ENCODE results near the gene DNAH10.

DNAH10 gene

DNA sequence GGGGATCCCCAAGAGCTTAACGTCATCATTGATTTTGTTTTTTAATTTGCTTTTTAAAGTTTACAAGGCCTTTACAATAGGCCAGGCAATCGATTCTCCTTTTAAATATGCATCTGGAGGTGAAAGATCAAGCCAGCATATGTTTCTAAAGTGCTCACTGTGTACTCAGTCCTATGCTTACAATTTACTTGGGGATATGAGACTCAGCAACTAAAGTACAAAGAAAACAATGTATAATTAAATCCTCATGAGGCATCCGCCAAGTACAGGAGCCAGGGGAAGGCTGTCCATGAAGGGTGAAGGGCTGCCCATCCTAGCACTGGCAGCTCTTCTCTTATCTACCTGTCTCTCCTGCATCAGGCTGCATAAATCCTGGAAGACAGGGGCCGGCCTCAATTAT lies 198.8 kb downstream of the DNAH10 start:
- Histone ChIP-seq H3K4me3 (ENCODE audit: low read depth, low read length) (no peak overlapping the region), H3K27me3 (ENCODE audit: control insufficient read depth, insufficient read depth, low read length) (peaks cover 92% of the 10 kb centered on the region), H3K9ac (ENCODE audit: low read depth, low read length) (no peak overlapping the region), H3K9me3 (ENCODE audit: control insufficient read depth, insufficient read depth, low read length) (no peaks in the 10 kb centered on the region), H3K36me3 (ENCODE audit: control insufficient read depth, insufficient read depth, low read length) (no peaks in the 10 kb centered on the region), H3K27ac (ENCODE audit: low read depth, low read length) (no peak overlapping the region), H3K4me1 (ENCODE audit: control insufficient read depth, insufficient read depth, low read length) (no peaks in the 10 kb centered on the region)

DNA sequence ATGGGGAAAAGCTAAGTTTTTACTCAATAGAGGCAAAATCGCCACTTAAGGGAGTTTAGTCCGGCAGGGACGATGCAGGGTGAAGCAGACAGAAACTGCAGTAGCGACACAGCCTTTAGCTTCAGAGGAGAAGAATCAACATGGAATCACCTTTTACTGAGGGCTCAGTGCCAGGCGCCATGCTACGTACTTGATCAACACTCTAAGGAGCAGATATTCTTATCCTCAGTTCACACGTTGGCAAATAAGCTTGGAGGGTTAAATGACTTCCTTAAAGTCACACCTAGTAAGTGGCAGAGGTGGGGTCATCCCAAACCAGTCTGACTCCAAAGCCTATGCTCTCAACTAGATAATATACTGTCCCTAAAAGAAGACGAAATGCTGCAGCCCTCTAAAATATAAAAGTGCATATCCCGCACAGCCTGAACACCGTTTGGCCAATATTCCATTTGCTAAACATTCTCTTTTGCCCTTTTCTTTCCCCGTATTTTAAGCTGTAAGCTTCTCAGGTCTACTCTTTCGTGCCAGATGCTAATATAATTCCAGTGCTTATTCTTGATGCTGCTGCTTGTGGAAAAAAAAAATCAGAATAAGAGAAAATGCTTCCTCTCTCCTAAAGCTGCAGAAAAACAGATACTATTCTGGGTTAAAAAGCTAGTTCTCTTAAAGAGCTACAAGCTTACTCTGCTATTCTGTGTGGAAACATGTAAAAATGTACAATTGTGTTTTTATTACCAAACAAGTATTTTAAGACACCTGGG lies 199.7 kb downstream of the DNAH10 start:
- H3K4me1 ChIP-seq (ENCODE audit: control insufficient read depth, insufficient read depth, low read length): no peaks in the 10 kb centered on the region
- H3K27me3 ChIP-seq (ENCODE audit: control insufficient read depth, insufficient read depth, low read length): peaks cover 93% of the 10 kb centered on the region
- no peaks in the 10 kb centered on the region for H3K9me3 ChIP-seq (ENCODE audit: control insufficient read depth, insufficient read depth, low read length)
- no peak overlapping the region for H3K4me3 ChIP-seq (ENCODE audit: low read depth, low read length)
- H3K9ac ChIP-seq (ENCODE audit: low read depth, low read length): no peak overlapping the region
- no peak overlapping the region for H3K27ac ChIP-seq (ENCODE audit: low read depth, low read length)
- no peaks in the 10 kb centered on the region for H3K36me3 ChIP-seq (ENCODE audit: control insufficient read depth, insufficient read depth, low read length)

DNA sequence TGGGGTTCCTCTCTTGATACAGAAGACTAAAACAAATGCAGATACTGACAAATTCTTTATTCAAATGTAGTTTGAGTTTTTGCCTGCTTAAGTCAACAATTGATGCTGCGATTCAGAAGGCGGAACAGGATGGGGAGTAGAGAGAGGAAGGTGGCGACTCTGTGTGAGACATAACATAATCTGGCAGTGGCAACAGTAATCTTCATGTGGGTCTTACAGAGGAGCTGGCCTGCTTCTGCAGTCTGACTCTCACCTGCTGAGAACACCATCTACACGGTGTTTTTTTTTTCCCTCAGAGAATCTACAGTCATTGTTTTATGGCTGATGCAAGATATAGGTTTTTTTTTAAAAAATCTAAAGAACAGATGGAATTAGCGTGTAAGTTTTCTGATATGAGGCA lies 200.4 kb downstream of the DNAH10 start:
- no peak overlapping the region for H3K27ac ChIP-seq (ENCODE audit: low read depth, low read length)
- H3K9ac ChIP-seq (ENCODE audit: low read depth, low read length): no peak overlapping the region
- H3K4me3 ChIP-seq (ENCODE audit: low read depth, low read length): no peak overlapping the region
- H3K27me3 ChIP-seq (ENCODE audit: control insufficient read depth, insufficient read depth, low read length): peaks cover 93% of the 10 kb centered on the region
- no peaks in the 10 kb centered on the region for H3K9me3 ChIP-seq (ENCODE audit: control insufficient read depth, insufficient read depth, low read length)
- H3K4me1 ChIP-seq (ENCODE audit: control insufficient read depth, insufficient read depth, low read length): no peaks in the 10 kb centered on the region
- no peaks in the 10 kb centered on the region for H3K36me3 ChIP-seq (ENCODE audit: control insufficient read depth, insufficient read depth, low read length)

DNA sequence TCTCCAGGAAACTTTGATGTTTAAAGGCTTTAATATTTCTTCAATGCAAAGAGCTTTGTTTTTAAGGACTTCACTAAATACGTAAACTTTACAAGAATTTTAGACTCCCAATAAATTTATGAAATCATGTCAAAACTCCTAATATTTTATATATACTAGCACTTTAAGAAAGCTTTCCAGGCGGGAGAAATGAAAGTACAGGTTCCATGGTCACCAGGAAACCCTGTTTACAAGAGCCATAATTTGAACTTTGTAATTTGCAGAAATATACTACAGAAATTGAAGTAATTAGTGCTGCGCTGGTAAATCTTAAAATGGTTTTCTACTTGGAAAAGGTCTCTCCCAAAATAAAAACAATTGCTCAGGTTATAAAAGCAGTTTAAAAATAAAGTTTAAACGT lies 201.7 kb downstream of the DNAH10 start:
- no peak overlapping the region for H3K4me3 ChIP-seq (ENCODE audit: low read depth, low read length)
- peaks cover 99% of the 10 kb centered on the region for H3K27me3 ChIP-seq (ENCODE audit: control insufficient read depth, insufficient read depth, low read length)
- H3K9me3 ChIP-seq (ENCODE audit: control insufficient read depth, insufficient read depth, low read length): no peaks in the 10 kb centered on the region
- H3K4me1 ChIP-seq (ENCODE audit: control insufficient read depth, insufficient read depth, low read length): no peaks in the 10 kb centered on the region
- H3K36me3 ChIP-seq (ENCODE audit: control insufficient read depth, insufficient read depth, low read length): no peaks in the 10 kb centered on the region
- no peak overlapping the region for H3K9ac ChIP-seq (ENCODE audit: low read depth, low read length)
- no peak overlapping the region for H3K27ac ChIP-seq (ENCODE audit: low read depth, low read length)

DNA sequence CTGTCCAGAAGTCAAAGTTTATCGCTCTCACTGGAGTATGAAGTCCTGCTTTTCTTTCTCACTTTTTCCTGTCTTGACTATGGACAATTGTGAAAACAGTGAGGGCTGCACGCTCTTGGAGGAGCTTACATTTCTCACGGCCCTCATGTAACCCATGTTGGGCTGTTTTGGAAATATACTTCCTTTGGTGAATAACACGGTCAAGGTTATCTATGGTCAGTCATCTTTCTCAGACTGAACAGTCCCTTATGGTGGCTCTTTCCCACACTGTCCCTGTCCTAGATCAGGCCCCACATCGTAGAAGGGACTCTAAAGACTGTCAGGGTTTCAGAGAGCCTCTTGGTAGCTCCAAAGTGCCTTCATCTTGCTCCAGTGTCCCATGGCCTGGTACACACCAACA lies 203.3 kb downstream of the DNAH10 start:
- Histone ChIP-seq H3K36me3 (ENCODE audit: control insufficient read depth, insufficient read depth, low read length) (no peaks in the 10 kb centered on the region), H3K4me1 (ENCODE audit: control insufficient read depth, insufficient read depth, low read length) (no peaks in the 10 kb centered on the region), H3K9ac (ENCODE audit: low read depth, low read length) (no peak overlapping the region), H3K9me3 (ENCODE audit: control insufficient read depth, insufficient read depth, low read length) (no peaks in the 10 kb centered on the region), H3K27ac (ENCODE audit: low read depth, low read length) (no peak overlapping the region), H3K4me3 (ENCODE audit: low read depth, low read length) (no peak overlapping the region), H3K27me3 (ENCODE audit: control insufficient read depth, insufficient read depth, low read length) (peaks cover 100% of the 10 kb centered on the region)

DNA sequence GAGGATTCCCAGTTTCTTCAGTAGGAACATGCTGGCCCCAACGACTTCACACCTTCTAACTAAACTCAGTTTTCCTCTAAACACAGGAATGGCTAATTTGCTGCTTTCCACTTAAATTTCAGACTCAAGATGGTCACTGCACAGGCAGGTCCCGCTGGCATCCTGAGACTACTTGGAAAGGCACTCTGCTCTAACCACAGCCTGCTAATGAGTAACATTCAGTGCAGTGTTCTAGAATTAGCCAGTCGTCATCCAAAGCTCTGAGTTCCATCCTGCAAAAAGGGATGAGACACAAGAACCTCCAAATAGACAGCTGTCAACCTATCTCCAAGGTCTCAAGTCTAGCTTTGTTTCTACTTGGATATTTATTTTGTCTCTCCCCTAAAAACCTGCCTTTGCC lies 204.5 kb downstream of the DNAH10 start:
- H3K4me3 ChIP-seq (ENCODE audit: low read depth, low read length): no peak overlapping the region

DNA sequence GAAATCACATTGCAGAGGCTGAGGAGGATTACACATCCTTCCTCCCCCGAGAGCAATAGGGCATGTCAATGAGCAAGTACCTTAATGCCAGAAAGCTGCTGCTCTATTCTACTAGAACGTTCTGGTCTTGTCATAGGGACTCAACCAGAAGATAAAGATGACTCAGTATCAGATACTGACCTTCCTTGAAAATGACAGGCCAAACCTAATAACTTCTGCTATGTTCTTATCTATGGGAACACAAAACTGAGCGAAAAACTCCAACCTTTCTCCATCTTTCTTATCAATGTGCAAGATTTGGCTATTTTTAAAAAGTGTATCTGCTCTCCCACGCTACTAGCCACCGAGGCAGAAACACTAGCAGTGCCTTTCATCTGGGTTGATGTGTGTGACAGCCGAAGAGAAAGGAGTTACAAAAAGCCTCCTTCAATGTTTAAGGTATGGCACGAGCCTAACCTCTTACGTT lies 205.1 kb downstream of the DNAH10 start:
- Histone ChIP-seq H3K9ac (ENCODE audit: low read depth, low read length) (no peak overlapping the region), H3K4me3 (ENCODE audit: low read depth, low read length) (no peak overlapping the region), H3K36me3 (ENCODE audit: control insufficient read depth, insufficient read depth, low read length) (no peaks in the 10 kb centered on the region), H3K27me3 (ENCODE audit: control insufficient read depth, insufficient read depth, low read length) (peaks cover 95% of the 10 kb centered on the region), H3K27ac (ENCODE audit: low read depth, low read length) (no peak overlapping the region), H3K4me1 (ENCODE audit: control insufficient read depth, insufficient read depth, low read length) (0 out of 2 replicates have a peak, but pooled peaks cover 5% of the 10 kb centered on the region), H3K9me3 (ENCODE audit: control insufficient read depth, insufficient read depth, low read length) (no peaks in the 10 kb centered on the region)

More for the DNA sequence above, 204.5 kb downstream of the DNAH10 start:
- Histone ChIP-seq H3K9me3 (ENCODE audit: control insufficient read depth, insufficient read depth, low read length) (no peaks in the 10 kb centered on the region), H3K36me3 (ENCODE audit: control insufficient read depth, insufficient read depth, low read length) (no peaks in the 10 kb centered on the region), H3K27ac (ENCODE audit: low read depth, low read length) (no peak overlapping the region), H3K4me1 (ENCODE audit: control insufficient read depth, insufficient read depth, low read length) (0 out of 2 replicates have a peak, but pooled peaks cover 5% of the 10 kb centered on the region), H3K27me3 (ENCODE audit: control insufficient read depth, insufficient read depth, low read length) (peaks cover 100% of the 10 kb centered on the region), H3K9ac (ENCODE audit: low read depth, low read length) (no peak overlapping the region)

DNA sequence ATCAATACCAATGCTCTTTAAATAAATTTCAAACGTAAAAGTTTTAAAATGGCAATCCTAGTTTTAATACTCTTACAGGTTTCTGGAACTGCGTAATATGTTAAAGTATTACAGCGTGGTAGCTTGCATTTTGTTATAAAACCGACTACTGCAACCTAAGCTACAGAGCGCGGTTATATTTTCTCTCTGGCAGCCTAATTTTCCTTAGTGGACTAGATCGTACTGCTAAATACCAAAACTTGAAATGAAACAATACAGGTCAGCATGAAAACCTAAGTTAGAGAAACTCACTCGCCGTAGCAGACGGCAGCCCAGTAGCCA lies 209.3 kb downstream of the DNAH10 start:
- peaks cover 11% of the 10 kb centered on the region for H3K4me1 ChIP-seq (ENCODE audit: control insufficient read depth, insufficient read depth, low read length)
- H3K27me3 ChIP-seq (ENCODE audit: control insufficient read depth, insufficient read depth, low read length): peaks cover 80% of the 10 kb centered on the region
- no peak overlapping the region for H3K9ac ChIP-seq (ENCODE audit: low read depth, low read length)
- peak overlapping the region; percentile 5 for H3K27ac ChIP-seq (ENCODE audit: low read depth, low read length)
- H3K4me3 ChIP-seq (ENCODE audit: low read depth, low read length): peak overlapping the region; percentile 52
- H3K9me3 ChIP-seq (ENCODE audit: control insufficient read depth, insufficient read depth, low read length): no peaks in the 10 kb centered on the region
- H3K36me3 ChIP-seq (ENCODE audit: control insufficient read depth, insufficient read depth, low read length): 0 out of 2 replicates have a peak, but pooled peaks cover 4% of the 10 kb centered on the region

DNA sequence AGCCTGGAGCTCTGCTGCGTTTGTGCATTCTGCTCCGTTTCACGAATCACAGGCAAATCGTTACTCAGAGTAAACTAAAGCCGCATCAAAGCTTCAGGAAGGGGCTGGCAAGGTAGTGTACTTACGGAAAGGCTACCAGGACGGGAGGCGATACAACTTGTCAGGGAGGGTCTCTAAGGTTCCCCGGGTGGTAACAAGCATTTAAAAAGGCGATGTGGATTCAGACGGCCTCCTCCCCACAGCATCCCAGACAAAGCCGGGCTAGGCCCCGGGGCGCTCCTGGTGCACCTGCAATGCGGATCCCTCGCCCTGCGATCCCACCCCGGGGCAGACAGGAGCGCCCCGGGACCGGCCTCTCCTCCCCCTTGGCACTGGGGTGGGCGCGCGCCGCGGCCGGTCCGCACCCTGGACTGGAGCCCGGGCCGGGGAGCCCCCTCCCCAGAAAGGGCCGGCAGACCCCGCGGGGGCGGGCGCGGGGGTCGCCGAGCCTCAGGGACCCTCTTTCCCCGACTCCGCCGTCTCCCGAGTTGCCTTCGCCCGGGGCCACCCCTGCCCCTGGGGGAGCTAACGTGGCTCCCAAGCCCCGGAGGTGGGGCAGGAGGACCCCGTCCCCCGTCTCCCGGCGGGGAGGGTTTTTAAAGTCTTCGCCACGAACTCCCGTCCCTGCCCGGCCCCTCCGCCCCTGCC lies 209.8 kb downstream of the DNAH10 start:
- Histone ChIP-seq H3K36me3 (ENCODE audit: control insufficient read depth, insufficient read depth, low read length) (0 out of 2 replicates have a peak, but pooled peaks cover 4% of the 10 kb centered on the region), H3K9me3 (ENCODE audit: control insufficient read depth, insufficient read depth, low read length) (no peaks in the 10 kb centered on the region), H3K27me3 (ENCODE audit: control insufficient read depth, insufficient read depth, low read length) (peaks cover 76% of the 10 kb centered on the region), H3K4me1 (ENCODE audit: control insufficient read depth, insufficient read depth, low read length) (peaks cover 11% of the 10 kb centered on the region), H3K27ac (ENCODE audit: low read depth, low read length) (peak overlapping the region; percentile 5), H3K9ac (ENCODE audit: low read depth, low read length) (no peak overlapping the region), H3K4me3 (ENCODE audit: low read depth, low read length) (peak overlapping the region; percentile 52)

DNA sequence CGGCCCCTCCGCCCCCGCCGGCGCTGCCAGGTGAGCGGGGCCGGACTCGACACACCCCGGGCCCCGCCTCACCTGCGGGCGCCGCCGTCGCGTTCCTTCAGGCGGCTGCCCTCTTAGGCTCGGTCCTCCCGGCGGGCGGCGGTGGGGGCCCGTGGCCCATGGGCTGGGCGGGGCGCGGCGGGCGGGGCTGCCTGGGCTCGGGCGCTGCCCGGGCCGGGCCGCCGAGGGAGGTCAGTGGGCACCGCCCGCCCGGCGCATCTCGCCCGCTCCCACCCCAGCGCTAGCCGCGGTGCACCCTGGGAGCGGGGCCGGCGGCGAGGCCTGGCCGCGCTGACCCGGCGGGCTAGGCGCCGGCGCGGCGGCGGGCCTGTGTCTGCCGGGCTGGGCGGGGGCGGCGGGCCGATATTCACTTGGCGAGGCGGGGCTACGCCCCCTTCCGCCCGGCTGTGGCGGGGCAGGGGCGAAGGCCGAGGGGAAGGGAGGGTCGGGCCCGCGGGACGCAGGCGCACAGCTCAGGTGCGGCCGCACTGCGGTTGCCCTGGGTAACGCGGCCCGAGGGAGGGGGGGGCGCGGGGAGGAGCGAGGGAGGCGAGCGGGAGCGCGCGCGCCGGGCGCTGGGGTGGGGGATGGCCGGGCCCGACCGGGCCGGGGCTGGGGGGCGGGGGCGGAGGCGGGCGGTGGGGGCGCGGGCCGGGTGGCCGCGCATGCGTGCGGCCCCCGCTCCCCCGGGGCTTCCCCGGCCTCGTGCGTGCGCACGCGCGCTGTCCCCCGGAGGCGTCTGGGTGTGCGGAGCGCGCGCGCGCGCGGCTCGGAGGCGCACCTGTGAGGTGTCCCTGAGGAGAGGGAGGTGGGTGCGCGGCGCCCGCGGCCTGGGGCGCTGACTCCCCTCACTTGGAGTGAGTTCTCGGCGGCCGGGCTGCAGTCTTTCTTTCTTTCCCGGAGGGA lies 210.6 kb downstream of the DNAH10 start, which contains the start of the genes CCDC92 and ZNF664:
Gene CCDC92 (minus strand): TSS at position 375 of the 945 bp plus-strand sequence. CDS start 28,526 bp downstream, outside the sequence.
Gene ZNF664 (plus strand): TSS at position 759 of the 945 bp plus-strand sequence. CDS start 38,930 bp downstream, outside the sequence.
- Histone ChIP-seq H3K9ac (ENCODE audit: low read depth, low read length) (peak within 1 kb of the TSS; percentile 59; the same call in 1 of the 2 replicates), H3K27me3 (ENCODE audit: control insufficient read depth, insufficient read depth, low read length) (peaks cover 68% of the 10 kb centered on the region), H3K4me3 (ENCODE audit: low read depth, low read length) (peak within 1 kb of the TSS; percentile 83), H3K9me3 (ENCODE audit: control insufficient read depth, insufficient read depth, low read length) (no peaks in the 10 kb centered on the region), H3K4me1 (ENCODE audit: control insufficient read depth, insufficient read depth, low read length) (peaks cover 11% of the 10 kb centered on the region), H3K27ac (ENCODE audit: low read depth, low read length) (peak within 1 kb of the TSS; percentile 63), H3K36me3 (ENCODE audit: control insufficient read depth, insufficient read depth, low read length) (peaks cover 4% of the 10 kb centered on the region; the same call in 1 of the 2 replicates)
